K562 (cell line): ENCODE results near the gene FBN1. TPM values are rescaled to one million over a fixed set of nuclear protein-coding genes. Genes with fewer than 3 reads are reported as not detected.

Source experiments
- ATAC-seq: fragments of 200-7000 bp; cut with Tn5 transposase; 3 replicates; pipeline ENCODE4 v1.9.1; 2020; ENCODE audit warnings: moderate library complexity
- BruUV-seq: library from RNA; stranded (reverse); fragments of 400-500 nt; replicated peaks from 2 replicates; lab custom pipeline; 2021; lab: Mats Ljungman, UMichigan
- CTCF ChIA-PET: fragments of 300-600 bp; formaldehyde crosslinking; extraction: SDS; loops from one replicate; lab custom pipeline; 2021; ENCODE audit warnings: low intra/inter-chr PET ratio; lab: Yijun Ruan, JAX
- POLR2A ChIA-PET: fragments of 300-600, 350-650 bp; sonication (Branson Sonifier 250); formaldehyde crosslinking; extraction: SDS; loops from one replicate; lab custom pipeline; 2021; ENCODE audit warnings: antibody characterized with exemption, inconsistent platforms; lab: Yijun Ruan, JAX
- DNase-seq, 4 experiments: peaks; one replicate each; pipeline versions ENCODE4 v3.0.0 to v3.0.0-alpha.2; 2011 to 2018; ENCODE audit warnings: low spot score in 3 of 4, mixed read lengths in 3 of 4; ENCODE audit errors: extremely low read depth in 1 of 4
- FAIRE-seq: peaks from 2 replicates; lab custom pipeline; 2011; peaks lifted over from hg19 to GRCh38; lab: Jason Lieb, UNC
- H2AFZ ChIP-seq: 2 replicates; pipeline ENCODE4 v1.6.0; 2011; ENCODE audit warnings: low read depth, low read length, control low read depth, inconsistent platforms
- H3K27ac ChIP-seq: fragments of 200-600 bp; 3 replicates; pipeline ENCODE4 v1.8.0; 2011; ENCODE audit warnings: low read depth, mild to moderate bottlenecking, control low read depth, inconsistent platforms, low read length, moderate library complexity, mixed read lengths; ENCODE audit errors: extremely low read depth
- H3K27me3 ChIP-seq, 2 experiments: fragments of 300-600 bp in 1 of 2; 2 replicates in 1 of 2; 3 replicates in 1 of 2; pipeline versions ENCODE4 v1.6.0 to v1.8.0; 2011; ENCODE audit warnings: inconsistent platforms in 2 of 2, low read length in 2 of 2, mild to moderate bottlenecking in 1 of 2, mixed read lengths in 1 of 2, moderate library complexity in 1 of 2; ENCODE audit not compliant: control insufficient read depth in 2 of 2, insufficient read depth in 2 of 2
- H3K36me3 ChIP-seq: fragments of 300-600 bp; 3 replicates; pipeline ENCODE4 v1.8.0; 2011; ENCODE audit warnings: mild to moderate bottlenecking, low read length, inconsistent platforms; ENCODE audit not compliant: control insufficient read depth, insufficient read depth
- H3K4me1 ChIP-seq, 2 experiments: fragments of 200-600 bp in 1 of 2; replicated peaks in 1 of 2; 2 replicates in 1 of 2; 3 replicates in 1 of 2; pipeline versions ENCODE4 v1.5.1 to v1.8.0; 2011; ENCODE audit warnings: inconsistent platforms in 2 of 2, low read length in 2 of 2, mild to moderate bottlenecking in 1 of 2, mixed read lengths in 1 of 2, moderate library complexity in 1 of 2; ENCODE audit not compliant: control insufficient read depth in 2 of 2, insufficient read depth in 2 of 2
- H3K4me2 ChIP-seq: 2 replicates; pipeline ENCODE4 v1.6.1; 2011; ENCODE audit warnings: low read length, control low read depth, inconsistent platforms, mixed read lengths; ENCODE audit not compliant: insufficient read depth
- H3K4me3 ChIP-seq: fragments of 200-600 bp; sonication (generic), shearing (Covaris generic); 2 replicates; pipeline ENCODE4 v1.5.1; 2016; ENCODE audit warnings: control low read depth, inconsistent platforms
- H3K79me2 ChIP-seq: fragments of 200-600 bp; 3 replicates; pipeline ENCODE4 v1.8.0; 2011; ENCODE audit warnings: low read length, inconsistent platforms; ENCODE audit not compliant: control insufficient read depth, insufficient read depth
- H3K9ac ChIP-seq, 2 experiments: 2 replicates each; pipeline versions ENCODE4 v1.6.0 to v1.6.1; 2011; ENCODE audit warnings: low read depth in 2 of 2, low read length in 2 of 2, control low read depth in 1 of 2, inconsistent platforms in 1 of 2, mild to moderate bottlenecking in 1 of 2, mixed read lengths in 1 of 2; ENCODE audit not compliant: insufficient read depth in 1 of 2
- H3K9me1 ChIP-seq: one replicate; pipeline ENCODE4 v1.6.0; 2011; ENCODE audit warnings: inconsistent platforms, mild to moderate bottlenecking, low read length, moderate library complexity; ENCODE audit not compliant: control insufficient read depth, insufficient read depth
- H3K9me3 ChIP-seq: replicated peaks from 2 replicates; pipeline ENCODE4 v1.5.1; 2011; ENCODE audit warnings: low read depth, low read length, inconsistent platforms; ENCODE audit not compliant: control insufficient read depth, insufficient read depth
- H4K20me1 ChIP-seq: replicated peaks from 2 replicates; pipeline ENCODE4 v1.6.1; 2011; ENCODE audit warnings: low read length, inconsistent platforms, mixed read lengths; ENCODE audit not compliant: control insufficient read depth, insufficient read depth
- FOXA1 ChIP-seq: fragments of 450-650 bp; IDR thresholded peaks from 2 replicates; pipeline ENCODE4 v1.6.1; 2016; ENCODE audit warnings: mild to moderate bottlenecking, borderline replicate concordance
- GMEB1 ChIP-seq: fragments of 250-450 bp; sonication (Bioruptor Pico); IDR thresholded peaks from 2 replicates; pipeline ENCODE4 v1.4.0; 2020; ENCODE audit warnings: mild to moderate bottlenecking
- KAT2B ChIP-seq: IDR thresholded peaks from one replicate; pipeline ENCODE4 v1.6.1; 2012; ENCODE audit warnings: low read depth, mild to moderate bottlenecking, control low read depth, inconsistent platforms, low read length, moderate library complexity
- RHOXF2B ChIP-seq: fragments of 250-450 bp; sonication (Bioruptor Pico); conservative IDR thresholded peaks from 2 replicates; pipeline ENCODE4 v1.5.1; 2021
- SETDB1 ChIP-seq: IDR thresholded peaks from one replicate; pipeline ENCODE4 v1.6.1; 2012; ENCODE audit warnings: low read length, control low read depth, inconsistent platforms
- ZNF695 ChIP-seq: fragments of 450-650 bp; formaldehyde crosslinking; IDR thresholded peaks from 2 replicates; pipeline ENCODE4 v1.4.0; 2020; ENCODE audit warnings: mild to moderate bottlenecking, moderate library complexity
- ZNF76 ChIP-seq: fragments of 250-450 bp; sonication (Bioruptor Pico); IDR thresholded peaks from 2 replicates; pipeline ENCODE4 v1.4.0; 2020; ENCODE audit warnings: mild to moderate bottlenecking, moderate library complexity, borderline replicate concordance
- ZNF780A ChIP-seq: fragments of 250-450 bp; sonication (Bioruptor Pico); IDR thresholded peaks from 2 replicates; pipeline ENCODE4 v1.5.0; 2021; ENCODE audit warnings: mild to moderate bottlenecking
- WGBS: fragments of 100-300 bp; shearing (Covaris generic); methylation state at CpG from one replicate; pipeline ENCODE4 v1.1.6; 2016; ENCODE audit warnings: low coverage, mixed read lengths; ENCODE audit not compliant: insufficient coverage; ENCODE audit errors: missing lambda C conversion rate; 5-methylcytosine and 5-hydroxymethylcytosine counted together
- in situ Hi-C: fragments of 300-500 bp; cut with MboI; formaldehyde crosslinking; loops from 4 replicates; pipeline ENCODE4 v1.15.0; 2018; ENCODE audit warnings: inconsistent platforms, mixed read lengths
- intact Hi-C: fragments of 100-400 bp; cut with micrococcal nuclease; formaldehyde crosslinking; loops from 2 replicates; pipeline ENCODE4 v1.14.2; 2022
- polyA plus RNA-seq, 8 experiments: library from polyadenylated mRNA; depleted of rRNA in 4 of 8; stranded (reverse) in 5 of 8; unstranded in 3 of 8; fragments of >200 nt; fragmentation: Nextera tagmentation in 2 of 8; fragmentation: Illumina TruSeq in 1 of 8; extraction: Ambion mirVana in 2 of 8; extraction: Trizol in 1 of 8; gene quantifications; 2 replicates each; pipeline versions ENCODE4 v1.2.1 to v1.2.3, GENCODE V29; 2011 to 2014; ENCODE audit warnings: inconsistent platforms in 1 of 8, missing spikeins in 1 of 8
- total RNA-seq, 7 experiments: library from RNA; depleted of rRNA in 6 of 7; stranded (reverse); fragments of >200 nt in 6 of 7; fragmentation: Illumina TruSeq in 2 of 7; extraction: Trizol in 2 of 7; gene quantifications; 2 replicates each; pipeline versions ENCODE4 v1.2.1 to v1.2.3, GENCODE V29; 2011 to 2021; ENCODE audit warnings: low replicate concordance in 1 of 7

The FBN1 gene
- total and polyA plus RNA-seq, 9 of the 15 experiments (the other 6 are each of a cell fraction or from before 2014, with no cell fraction given): 0.15 to 1.2 (median 0.60) TPM

- BruUV-seq: no TSS peak
- H2AFZ ChIP-seq: no peak overlapping the region
- POLR2A ChIA-PET: interaction anchor here (1.2 kb wide), 1 partner anchor 14 kb away, joined by 3 read pairs; no protein-coding TSS in a partner anchor
- FAIRE-seq (no peak), ATAC-seq (no peak), DNase-seq (no peak)
- H3K27ac ChIP-seq: no peak overlapping the region
- 0% methylated on average over 3 of the region's 3 CpGs for WGBS
- no peaks in the 10 kb centered on the region for H3K4me1 ChIP-seq
- no peak for TF ChIP-seq ZNF76 (CRISPR knock-in tag)
- no peak for TF ChIP-seq RHOXF2B (CRISPR knock-in tag)
- TF ChIP-seq ZNF695 (CRISPR knock-in tag): no peak
- TF ChIP-seq ZNF780A: no peak
- TF ChIP-seq SETDB1: no peak
- no peak for TF ChIP-seq KAT2B
- no peak for TF ChIP-seq GMEB1 (CRISPR knock-in tag)
- no peak for TF ChIP-seq FOXA1
- H3K4me2 ChIP-seq: no peak overlapping the region
- CTCF ChIA-PET: no interaction called here
- no peak overlapping the region for H3K9ac ChIP-seq
- H3K9me3 ChIP-seq: no peaks in the 10 kb centered on the region
- no peaks in the 10 kb centered on the region for H3K9me1 ChIP-seq
- no peaks in the 10 kb centered on the region for H3K36me3 ChIP-seq
- no peaks in the 10 kb centered on the region for H3K79me2 ChIP-seq
- peaks cover 10 to 14% of the 10 kb centered on the region in 2 experiments; a peak in 4 of 5 replicates for H3K27me3 ChIP-seq
- intact Hi-C loops (no loop called here), in situ Hi-C loops (no loop called here)
- no peak overlapping the region for H3K4me3 ChIP-seq
- no peaks in the 10 kb centered on the region for H4K20me1 ChIP-seq
Measured at GRCh38 chr15:48418343-48418742, 227.2 kb downstream of the FBN1 start.
